HG03432 (cell line): ENCODE results near the gene DPH5.
"Not testable (repeated sequence)": the region's sequence is repeated elsewhere in the genome, so short reads cannot be mapped to it uniquely, and the experiment has no call there.

ENCODE experiments used
- ATAC-seq: cut with Tn5 transposase; IDR thresholded peaks from one replicate; pipeline ENCODE4 v1.9.1; 2021; ENCODE audit warnings: mild to moderate bottlenecking, moderate library complexity; ENCODE audit not compliant: unreplicated experiment

The DPH5 gene

DNA sequence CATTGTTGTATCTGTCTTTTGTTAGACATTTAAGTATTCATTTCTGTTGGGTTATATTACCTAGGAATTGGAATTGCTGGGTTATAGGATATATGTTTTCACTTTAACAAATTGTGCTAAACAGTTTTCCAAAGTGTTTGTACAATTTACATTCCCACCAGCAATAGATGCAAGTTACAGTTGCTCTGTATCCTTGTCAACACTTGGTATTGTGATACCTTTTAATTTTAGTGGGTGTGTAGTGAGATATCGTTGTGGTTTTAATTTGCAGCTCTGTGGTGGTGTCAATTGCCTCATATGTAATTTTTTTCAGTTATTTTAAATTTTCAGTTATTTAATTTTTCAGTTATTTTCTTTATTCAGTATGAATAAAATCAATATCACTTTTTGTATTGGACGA lies 7.4 kb upstream of the DPH5 start:
- ATAC-seq: no peak

DNA sequence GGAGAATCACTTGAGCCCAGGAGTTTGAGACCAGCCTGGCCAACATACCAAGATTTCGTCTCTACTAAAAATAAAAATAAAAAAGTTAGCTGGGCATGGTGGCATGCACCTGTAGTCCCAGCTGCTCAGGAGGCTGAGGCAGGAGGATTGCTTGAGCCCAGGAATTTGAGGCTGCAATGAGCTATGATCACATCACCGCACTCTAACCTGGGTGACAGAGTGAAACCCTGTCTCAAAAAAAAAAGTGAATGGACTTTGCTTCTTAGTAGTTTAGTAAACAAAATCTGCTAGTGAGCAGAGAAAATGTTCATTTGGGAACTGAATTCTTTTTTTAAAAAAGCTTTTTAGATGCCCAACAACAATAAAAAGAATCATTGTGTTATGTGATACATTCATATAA lies 6.5 kb upstream of the DPH5 start:
- not testable (repeated sequence) for ATAC-seq

DNA sequence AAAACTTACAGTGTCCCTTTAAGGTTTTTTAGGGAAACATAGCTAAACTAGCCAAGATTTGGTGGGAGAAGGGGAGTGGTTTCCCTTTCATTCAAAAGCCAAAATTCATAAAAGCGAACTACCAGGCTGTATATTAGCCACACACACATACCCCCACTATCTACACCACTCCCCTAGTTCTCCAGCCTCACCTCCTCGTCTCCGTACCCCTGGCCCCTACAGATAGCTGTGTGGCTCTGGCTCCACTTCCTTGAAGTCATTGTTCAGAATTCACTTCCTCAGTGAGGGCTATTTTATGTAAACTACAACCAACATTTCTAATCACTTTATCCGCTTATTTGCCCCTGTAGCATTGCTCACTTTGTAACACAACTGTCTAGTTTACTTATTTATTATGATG lies 5.3 kb upstream of the DPH5 start:
- ATAC-seq: no peak

GRCh38 chr1:101029184-101029583 lies 3.6 kb upstream of the DPH5 start:
- no peak for ATAC-seq

- no peak for ATAC-seq
Measured at GRCh38 chr1:101028466-101028865, 2.9 kb upstream of the DPH5 start.

GRCh38 chr1:101027194-101027772 lies 1.7 kb upstream of the DPH5 start:
- no peak for ATAC-seq

DNA sequence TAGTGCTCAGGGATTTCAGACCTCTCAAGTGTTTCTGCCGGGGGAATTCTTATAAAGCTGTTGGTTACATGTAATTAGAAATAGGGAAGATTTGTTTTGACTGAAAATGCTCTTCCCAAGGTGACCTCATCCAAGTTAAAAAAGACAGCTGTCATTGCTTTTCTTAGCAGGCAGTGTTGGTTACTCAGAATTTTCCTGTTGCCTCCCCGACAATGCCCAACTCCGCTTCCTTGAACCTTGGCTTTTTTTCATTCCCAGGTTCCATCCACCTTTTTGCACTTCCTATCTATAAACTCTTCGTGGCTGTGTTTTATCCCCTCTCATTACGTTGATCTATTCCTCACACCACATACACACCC lies 825 bp upstream of the DPH5 start:
- ATAC-seq: no peak

GRCh38 chr1:101025283-101025656 lies 314 bp downstream of the DPH5 start:
- ATAC-seq: peak; percentile 38

- ATAC-seq: no peak
Measured at GRCh38 chr1:101022294-101022693, 3.3 kb downstream of the DPH5 start.

DNA sequence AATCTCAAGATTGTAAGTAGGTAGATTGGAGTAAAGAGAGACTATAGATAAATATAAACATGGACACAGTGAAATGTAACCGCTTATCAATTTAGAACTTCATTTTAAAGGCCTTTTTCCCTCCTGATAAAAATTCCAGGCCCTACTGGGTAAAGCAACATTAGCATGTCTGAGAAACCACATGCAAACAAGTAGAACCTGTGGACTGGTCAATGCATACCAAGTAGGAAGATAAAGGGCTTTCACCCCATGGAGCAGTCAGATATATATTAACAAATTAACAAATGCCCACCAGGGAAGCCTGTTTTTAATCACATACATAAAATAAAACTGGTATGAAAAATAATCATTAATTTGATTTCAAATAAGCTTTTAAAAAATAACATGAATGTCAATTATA lies 8.1 kb downstream of the DPH5 start:
- ATAC-seq: no peak

DNA sequence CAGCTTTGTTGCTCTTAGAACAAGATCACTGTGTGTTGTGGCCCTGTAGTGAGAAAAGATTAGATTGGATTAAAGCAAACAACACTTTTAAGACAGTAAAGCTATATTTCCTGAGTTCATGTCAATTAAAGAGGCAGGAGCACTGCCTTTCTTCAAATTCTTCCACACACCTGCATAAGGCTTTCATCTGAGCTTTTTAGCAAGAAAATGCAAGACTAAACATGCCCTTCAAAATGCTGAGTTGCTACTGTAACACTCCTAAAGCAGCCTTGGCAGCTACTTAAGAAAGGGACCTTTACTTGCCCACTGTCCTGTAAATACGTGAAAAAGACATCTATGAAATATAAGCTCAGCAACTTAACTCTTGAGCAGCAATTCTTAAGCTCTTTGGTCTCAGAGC lies 11.8 kb downstream of the DPH5 start:
- no peak for ATAC-seq

- ATAC-seq: no peak
Measured at GRCh38 chr1:101008229-101008834, 17.3 kb downstream of the DPH5 start.

DNA sequence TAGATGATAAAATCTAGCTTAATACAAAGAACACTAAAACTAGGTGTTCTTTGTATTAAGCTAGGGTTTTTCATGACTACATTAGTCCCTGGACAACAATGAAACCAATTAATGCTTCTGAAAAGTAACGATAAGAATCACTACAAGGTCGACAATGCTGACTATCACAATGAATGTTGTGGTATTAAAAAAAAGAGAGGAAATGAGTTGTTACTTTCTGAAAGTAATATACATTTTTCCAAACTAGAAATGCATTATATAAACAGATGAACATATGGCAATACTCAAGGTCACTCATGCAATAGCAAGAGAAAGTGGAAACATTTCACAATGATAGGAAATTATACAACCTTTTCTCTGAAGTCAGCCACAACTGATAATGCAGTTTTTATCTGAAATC lies 19.0 kb downstream of the DPH5 start:
- ATAC-seq: no peak

- ATAC-seq: no peak
Measured at GRCh38 chr1:101005871-101006270, 19.7 kb downstream of the DPH5 start.

DNA sequence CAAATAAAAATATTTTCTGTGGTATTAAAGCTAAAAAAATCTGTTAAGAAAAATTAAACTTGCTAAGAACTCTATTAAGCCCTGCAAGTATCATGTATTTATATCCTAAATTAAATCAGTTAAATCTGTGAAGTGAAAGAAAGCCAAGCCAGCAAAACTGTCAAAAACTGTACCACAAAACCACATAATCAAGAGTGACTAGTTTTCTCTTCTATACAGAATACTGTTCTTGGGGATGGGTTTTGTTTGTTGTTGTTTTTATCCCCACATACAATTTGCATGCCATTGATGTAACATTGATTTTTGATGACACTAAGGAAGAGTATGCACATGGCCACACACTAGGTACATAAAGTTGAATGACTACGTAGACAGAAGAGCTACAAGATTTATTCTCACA lies 20.4 kb downstream of the DPH5 start:
- ATAC-seq: no peak

GRCh38 chr1:101004670-101005069 lies 20.9 kb downstream of the DPH5 start:
- ATAC-seq: no peak

- peak; percentile 66 for ATAC-seq
Measured at GRCh38 chr1:101004061-101004460, 21.5 kb downstream of the DPH5 start.

DNA sequence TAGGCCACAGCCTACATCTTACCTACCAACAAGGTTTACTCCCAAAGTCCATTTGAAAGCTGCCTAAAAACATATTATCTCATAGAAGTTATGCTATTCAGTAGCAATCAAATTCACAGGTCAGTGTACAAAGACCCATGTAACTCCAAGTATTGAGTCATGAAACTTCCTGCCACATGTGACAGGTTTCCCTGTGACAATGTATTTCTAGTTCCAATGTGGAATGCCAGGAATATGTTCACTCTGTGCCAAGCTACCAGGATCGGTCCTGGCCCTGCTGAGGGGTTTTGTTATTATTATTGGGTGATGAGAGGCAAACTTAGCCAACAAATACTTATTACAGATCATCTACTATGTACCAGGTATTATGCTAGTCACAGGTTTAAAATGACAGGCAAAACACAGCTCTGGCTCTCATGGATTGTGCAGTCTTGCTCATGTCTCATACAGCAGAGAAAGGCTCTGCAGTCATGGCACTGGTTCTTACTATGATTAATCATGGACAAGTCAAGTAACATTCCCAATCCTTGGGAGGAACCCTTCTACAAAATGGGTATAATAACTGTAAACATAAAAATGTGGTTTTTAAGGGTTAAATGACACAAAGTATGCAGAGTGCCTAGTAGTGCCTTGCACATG lies 22.5 kb downstream of the DPH5 start:
- peak; percentile 23 for ATAC-seq

- peak; percentile 49 for ATAC-seq
Measured at GRCh38 chr1:101002551-101002950, 23.0 kb downstream of the DPH5 start.

DNA sequence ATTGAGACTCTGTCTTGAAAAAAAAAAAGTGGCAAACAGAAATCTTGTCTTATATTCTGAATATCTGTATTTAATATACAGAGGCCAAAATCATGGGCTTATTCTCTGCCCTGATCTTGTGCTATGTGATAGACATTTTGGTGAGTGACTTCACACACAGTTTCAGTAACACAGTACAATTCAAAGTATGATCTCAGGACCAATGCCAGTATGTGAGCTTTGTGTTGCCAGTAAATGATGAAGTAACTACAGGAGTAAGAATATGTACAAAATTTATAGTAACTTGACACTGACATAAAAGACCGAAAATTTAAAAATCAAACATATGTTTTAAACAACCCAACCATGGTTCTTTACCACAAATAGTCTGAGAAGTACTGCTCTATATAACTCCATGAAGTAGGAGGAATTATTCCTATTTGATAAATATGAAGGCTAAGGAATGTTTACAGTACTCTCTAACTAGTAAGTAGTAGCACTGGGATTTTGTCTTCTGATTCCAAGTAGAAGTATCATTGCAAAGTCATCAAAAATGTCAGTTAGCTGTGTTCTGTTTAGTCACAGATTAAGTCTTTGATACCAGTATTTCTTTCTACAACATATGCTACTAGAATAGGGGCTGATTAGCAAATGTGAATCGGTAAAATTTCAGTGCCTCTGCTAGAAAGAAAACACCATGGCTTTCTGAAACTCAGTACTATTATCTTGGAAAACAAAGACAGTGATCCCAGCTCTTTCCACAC lies 25.3 kb downstream of the DPH5 start:
- no peak for ATAC-seq

- ATAC-seq: no peak
Measured at GRCh38 chr1:100998426-100998825, 27.2 kb downstream of the DPH5 start.
